ENCODE data around the gene CYP3A4.

GRCh38 chr7:99742737-99743394 lies 41.1 kb downstream of the CYP3A4 start:
- TF ChIP-seq MIER1 (IDR thresholded peaks at IDR 0.05; ENCODE audit: low read depth): no peak
- TF ChIP-seq CTCF (IDR thresholded peaks at IDR 0.05 in 2 of 3, conservative IDR thresholded peaks at IDR 0.05 in 1 of 3; ENCODE audit: insufficient read depth in 2 of 3, low read depth in 1 of 3, low read length in 3 of 3): no peak
- TF ChIP-seq ZBTB49 (CRISPR knock-in tag; IDR thresholded peaks at IDR 0.05; ENCODE audit: borderline replicate concordance): no peak
- no peak for TF ChIP-seq POLR2A (conservative IDR thresholded peaks at IDR 0.05)
- TF ChIP-seq HNRNPUL1 (IDR thresholded peaks at IDR 0.05; ENCODE audit: low read length): no peak
- TF ChIP-seq KLF10 (CRISPR knock-in tag; IDR thresholded peaks at IDR 0.05): no peak
- no peak for TF ChIP-seq ZNF408 (CRISPR knock-in tag; IDR thresholded peaks at IDR 0.05; ENCODE audit: low read depth)
- TF ChIP-seq ELK1 (CRISPR knock-in tag; IDR thresholded peaks at IDR 0.05): no peak
- TF ChIP-seq C11orf30 (IDR thresholded peaks at IDR 0.05; ENCODE audit: low read depth): no peak
- TF ChIP-seq TBL1XR1 (IDR thresholded peaks at IDR 0.05; ENCODE audit: low read length in 2 of 2): no peak
- no peak for TF ChIP-seq CBX3 (IDR thresholded peaks at IDR 0.05; ENCODE audit: borderline replicate concordance in 1 of 2, low read length in 2 of 2)
- TF ChIP-seq POLR2AphosphoS5 (IDR thresholded peaks at IDR 0.05; ENCODE audit: control insufficient read depth, insufficient read depth, low read depth, low read length): no peak
- no peak for TF ChIP-seq ZNF146 (CRISPR knock-in tag; IDR thresholded peaks at IDR 0.05; ENCODE audit: unreplicated experiment)

All from K562 (cell line).